GM12801 (cell line): ENCODE results near the gene CAVIN4.

Experiments used
- CTCF ChIP-seq: IDR thresholded peaks from one replicate; pipeline ENCODE4 v1.5.1; 2011; ENCODE audit warnings: control low read depth; ENCODE audit not compliant: insufficient read length; ENCODE audit errors: extremely low read depth

The CAVIN4 gene

GRCh38 chr9:100561256-100561655 lies 16.6 kb upstream of the CAVIN4 start:
- no peak for TF ChIP-seq CTCF

GRCh38 chr9:100567856-100568255 lies 10.0 kb upstream of the CAVIN4 start:
- no peak for TF ChIP-seq CTCF

GRCh38 chr9:100573655-100574260 lies 4.1 kb upstream of the CAVIN4 start:
- no peak for TF ChIP-seq CTCF

- TF ChIP-seq CTCF = no peak
Measured at GRCh38 chr9:100575006-100575405, 2.9 kb upstream of the CAVIN4 start.

- no peak for TF ChIP-seq CTCF
Measured at GRCh38 chr9:100575765-100576386, 2.0 kb upstream of the CAVIN4 start.

- no peak for TF ChIP-seq CTCF
Measured at GRCh38 chr9:100578610-100579009, 731 bp downstream of the CAVIN4 start.

DNA sequence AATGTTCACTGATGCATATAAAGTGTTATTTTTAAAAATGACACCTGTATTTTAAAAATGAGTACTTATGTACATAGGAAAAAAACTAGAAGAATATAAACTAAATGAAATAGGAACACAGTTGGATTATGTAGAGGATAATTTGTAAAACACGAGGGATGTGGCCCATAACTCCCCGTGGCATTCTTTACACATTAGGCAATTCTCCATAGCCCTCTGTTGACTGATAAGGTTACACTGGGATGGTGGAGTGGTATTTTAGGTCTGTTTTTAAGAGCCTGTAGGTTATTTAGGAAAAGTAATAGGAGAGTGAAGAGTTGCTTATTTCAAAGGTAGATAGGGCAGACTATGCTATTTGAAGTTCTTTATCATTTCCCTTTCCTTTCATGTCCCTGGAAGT lies 1.8 kb downstream of the CAVIN4 start:
- no peak for TF ChIP-seq CTCF

GRCh38 chr9:100580257-100580656 lies 2.4 kb downstream of the CAVIN4 start:
- no peak for TF ChIP-seq CTCF
